Tibial nerve (tissue), 4 donors: ENCODE measurements around the gene SLC39A6. TPM values are rescaled to one million over a fixed set of nuclear protein-coding genes. Genes with fewer than 3 reads are reported as not detected.
"Not testable (repeated sequence)": the region's sequence is repeated elsewhere in the genome, so short reads cannot be mapped to it uniquely, and the experiment has no call there.

Source experiments
- DNase-seq, 2 donors: peaks; one replicate each; pipeline ENCODE4 v3.0.0-alpha.2; 2019; ENCODE audit warnings: low spot score in 2 of 2
- H3K27ac ChIP-seq, 4 donors: fragments of 200-600 bp; sonication (generic) in 3 of 4; one replicate each; pipeline ENCODE4 v1.5.1; 2017 to 2019; ENCODE audit warnings: mild to moderate bottlenecking in 1 of 4
- H3K27me3 ChIP-seq, 2 donors: fragments of 200-600 bp; sonication (generic) in 1 of 2; one replicate each; pipeline versions ENCODE4 v1.5.1 to v1.6.0; 2017 to 2019
- H3K36me3 ChIP-seq, 3 donors: fragments of 200-600 bp; sonication (generic); one replicate each; pipeline ENCODE4 v1.5.1; 2018 to 2019
- H3K4me1 ChIP-seq, 4 donors: fragments of 200-600 bp; sonication (generic) in 3 of 4; one replicate each; pipeline ENCODE4 v1.5.1; 2017 to 2019
- H3K4me3 ChIP-seq, 4 donors: fragments of 200-600 bp; sonication (generic) in 3 of 4; one replicate each; pipeline ENCODE4 v1.5.1; 2017 to 2019; ENCODE audit warnings: mild to moderate bottlenecking in 1 of 4, moderate library complexity in 1 of 4
- H3K9me3 ChIP-seq, 4 donors: fragments of 200-600 bp; sonication (generic) in 3 of 4; one replicate each; pipeline ENCODE4 v1.5.1; 2017 to 2019
- EP300 ChIP-seq, 2 donors: sonication (generic); formaldehyde crosslinking; IDR thresholded peaks; one replicate each; pipeline ENCODE4 v1.6.1; 2017; ENCODE audit warnings: antibody characterized with exemption in 2 of 2, mild to moderate bottlenecking in 1 of 2
- POLR2A ChIP-seq, 2 donors: fragments of 450-650 bp; IDR thresholded peaks; one replicate each; pipeline ENCODE4 v1.6.1; 2017; ENCODE audit warnings: antibody characterized with exemption in 2 of 2, mild to moderate bottlenecking in 2 of 2, moderate library complexity in 2 of 2
- WGBS, 2 donors: methylation state at CpG; one replicate each; pipeline ENCODE4 v1.1.5; 2018; 5-methylcytosine and 5-hydroxymethylcytosine counted together
- total RNA-seq, 4 donors: library from RNA; depleted of rRNA; stranded (reverse); fragments of >200 nt; gene quantifications; one replicate each; pipeline ENCODE4 v1.1.0, GENCODE V29; 2016
- TF ChIP-seq, protein P1 (sequence below), 5 experiments: fragments of 200-600 bp in 3 of 5; fragments of 450-650 bp in 2 of 5; sonication (generic) in 3 of 5; IDR thresholded peaks; one replicate each; pipeline ENCODE4 v1.5.1; 2016 to 2019; ENCODE audit warnings: antibody characterized with exemption in 5 of 5, mild to moderate bottlenecking in 3 of 5, moderate library complexity in 2 of 5

The SLC39A6 gene
- total RNA-seq, 4 donors from 2014 or later, result 43.3 to 53.3 (median 44.0) TPM

DNA sequence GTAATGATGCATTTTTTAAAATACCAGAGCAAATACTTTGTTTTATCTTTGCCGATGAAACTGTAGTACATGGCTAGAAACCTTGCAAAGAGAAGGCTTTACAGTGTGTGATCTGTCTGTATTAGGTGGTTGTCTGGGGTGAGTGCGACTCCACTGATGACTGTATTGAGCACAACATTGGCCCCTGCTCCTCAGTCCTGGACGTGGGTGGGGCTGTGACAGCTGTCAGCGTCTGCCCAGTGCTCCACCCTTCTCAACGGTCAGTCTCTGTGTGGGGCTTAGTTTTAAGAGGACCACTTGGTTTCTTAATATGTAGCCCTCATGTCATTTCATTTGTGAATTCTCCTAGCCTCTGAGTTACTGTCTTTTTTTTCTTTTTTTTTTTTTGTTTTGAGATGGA, 40.8 kb upstream of the SLC39A6 start:
- WGBS, 2 donors, result 84 to 85% methylated on average over 5 of the region's 5 CpGs
- Histone ChIP-seq H3K36me3 (peaks cover 8 to 94% (median 8%) of the 10 kb centered on the region in 3 donors), H3K4me1 (no peaks in the 10 kb centered on the region), H3K4me3 (no peak overlapping the region), H3K27ac (no peak overlapping the region), H3K9me3 (no peaks in the 10 kb centered on the region), H3K27me3 (no peaks in the 10 kb centered on the region)
- DNase-seq, result no peak
- no peak for TF ChIP-seq POLR2A (IDR thresholded peaks at IDR 0.05)
- TF ChIP-seq EP300 (IDR thresholded peaks at IDR 0.05), result no peak
- TF ChIP-seq, protein P1, sequence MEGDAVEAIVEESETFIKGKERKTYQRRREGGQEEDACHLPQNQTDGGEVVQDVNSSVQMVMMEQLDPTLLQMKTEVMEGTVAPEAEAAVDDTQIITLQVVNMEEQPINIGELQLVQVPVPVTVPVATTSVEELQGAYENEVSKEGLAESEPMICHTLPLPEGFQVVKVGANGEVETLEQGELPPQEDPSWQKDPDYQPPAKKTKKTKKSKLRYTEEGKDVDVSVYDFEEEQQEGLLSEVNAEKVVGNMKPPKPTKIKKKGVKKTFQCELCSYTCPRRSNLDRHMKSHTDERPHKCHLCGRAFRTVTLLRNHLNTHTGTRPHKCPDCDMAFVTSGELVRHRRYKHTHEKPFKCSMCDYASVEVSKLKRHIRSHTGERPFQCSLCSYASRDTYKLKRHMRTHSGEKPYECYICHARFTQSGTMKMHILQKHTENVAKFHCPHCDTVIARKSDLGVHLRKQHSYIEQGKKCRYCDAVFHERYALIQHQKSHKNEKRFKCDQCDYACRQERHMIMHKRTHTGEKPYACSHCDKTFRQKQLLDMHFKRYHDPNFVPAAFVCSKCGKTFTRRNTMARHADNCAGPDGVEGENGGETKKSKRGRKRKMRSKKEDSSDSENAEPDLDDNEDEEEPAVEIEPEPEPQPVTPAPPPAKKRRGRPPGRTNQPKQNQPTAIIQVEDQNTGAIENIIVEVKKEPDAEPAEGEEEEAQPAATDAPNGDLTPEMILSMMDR (IDR thresholded peaks at IDR 0.05), result no peak

DNA sequence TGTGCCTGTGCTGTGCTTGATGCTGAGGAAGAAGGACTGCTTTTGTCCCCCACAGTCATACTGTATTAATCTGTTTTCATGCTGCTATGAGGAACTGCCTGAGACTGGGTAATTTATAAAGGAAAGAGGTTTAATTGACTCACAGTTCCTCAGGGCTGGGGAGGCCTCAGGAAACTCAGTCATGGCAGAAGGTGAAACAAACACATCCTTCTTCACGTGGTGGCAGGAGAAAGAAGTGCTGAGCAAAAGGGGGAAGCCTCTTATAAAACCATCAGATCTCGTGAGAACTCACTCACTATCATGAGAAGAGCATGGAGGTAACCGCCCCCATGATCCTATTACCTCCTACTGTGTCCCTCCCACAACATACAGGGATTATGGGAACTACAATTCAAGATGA, 39.2 kb upstream of the SLC39A6 start:
- not testable (repeated sequence) for H3K27ac ChIP-seq
- H3K36me3 ChIP-seq, result peaks cover 4 to 87% (median 8%) of the 10 kb centered on the region in 3 donors

DNA sequence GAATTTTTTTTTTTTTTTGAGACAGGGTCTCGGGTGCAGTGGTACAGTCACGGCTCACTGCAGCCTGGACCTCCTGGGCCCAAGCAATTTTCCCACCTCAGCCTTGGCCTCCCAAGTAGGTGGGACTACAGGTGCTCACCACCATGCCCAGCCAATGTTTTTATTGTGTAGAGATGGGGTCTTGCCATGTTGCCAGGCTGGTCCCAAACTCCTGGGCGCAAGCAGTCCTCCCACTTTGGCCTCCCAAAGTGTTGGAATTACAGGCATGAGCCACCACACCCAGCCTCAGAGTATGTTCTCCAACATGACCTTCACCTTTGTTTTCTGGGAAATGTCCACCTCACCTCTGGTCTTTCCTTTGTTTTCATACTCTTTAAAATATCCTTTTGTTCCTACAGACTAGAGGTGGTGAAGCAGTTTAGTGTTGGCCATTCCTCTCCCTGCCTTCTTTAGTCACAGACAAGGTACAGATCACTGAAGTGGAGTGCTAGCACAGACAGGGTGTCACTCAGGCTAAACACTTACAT, 38.6 kb upstream of the SLC39A6 start:
- no peaks in the 10 kb centered on the region for H3K27me3 ChIP-seq
- H3K9me3 ChIP-seq, result no peaks in the 10 kb centered on the region
- H3K36me3 ChIP-seq, result peaks cover 4 to 88% (median 8%) of the 10 kb centered on the region in 3 donors
- DNase-seq, result no peak
- TF ChIP-seq EP300 (IDR thresholded peaks at IDR 0.05) (no peak), POLR2A (IDR thresholded peaks at IDR 0.05) (no peak)
- TF ChIP-seq, protein P1 (IDR thresholded peaks at IDR 0.05), result no peak
- 93 to 94% methylated on average over 3 of the region's 3 CpGs for WGBS, 2 donors
- H3K27ac ChIP-seq, result no peak overlapping the region
- no peaks in the 10 kb centered on the region for H3K4me1 ChIP-seq
- H3K4me3 ChIP-seq, result no peak overlapping the region

More for the DNA sequence above, 39.2 kb upstream of the SLC39A6 start:
- 84 to 86% methylated on average over 3 of the region's 3 CpGs for WGBS, 2 donors
- H3K4me3 ChIP-seq, DNase-seq, H3K9me3 ChIP-seq, H3K4me1 ChIP-seq, H3K27me3 ChIP-seq: not testable (repeated sequence)

DNA sequence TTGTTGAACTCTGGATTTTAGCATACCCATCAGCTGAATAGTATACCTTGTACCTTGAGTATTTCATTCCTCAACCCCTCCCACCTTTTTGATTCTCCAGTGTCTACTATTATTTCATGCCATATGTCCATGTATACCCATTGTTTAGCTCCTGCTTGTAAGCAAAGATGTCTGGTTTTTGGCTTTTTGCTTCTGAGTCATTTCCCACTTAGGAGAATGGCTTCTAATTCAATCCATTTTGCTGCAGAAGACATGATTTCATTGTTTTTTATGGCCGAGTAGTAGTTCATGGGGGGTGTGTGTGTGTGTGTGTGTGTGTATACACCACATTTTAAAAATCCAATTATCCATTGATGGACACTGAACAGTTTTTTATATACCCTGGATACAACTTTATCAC, 33.8 kb upstream of the SLC39A6 start:
- no peaks in the 10 kb centered on the region for H3K9me3 ChIP-seq
- 47 to 61% methylated on average over 1 of the region's 1 CpG for WGBS, 2 donors
- no peak overlapping the region for H3K27ac ChIP-seq
- peaks cover 4 to 89% (median 11%) of the 10 kb centered on the region in 3 donors for H3K36me3 ChIP-seq
- no peaks in the 10 kb centered on the region for H3K27me3 ChIP-seq
- no peak for DNase-seq
- no peak overlapping the region for H3K4me3 ChIP-seq
- TF ChIP-seq, protein P1 (IDR thresholded peaks at IDR 0.05), result no peak
- TF ChIP-seq POLR2A (IDR thresholded peaks at IDR 0.05), result no peak
- no peak for TF ChIP-seq EP300 (IDR thresholded peaks at IDR 0.05)
- no peaks in the 10 kb centered on the region for H3K4me1 ChIP-seq

DNA sequence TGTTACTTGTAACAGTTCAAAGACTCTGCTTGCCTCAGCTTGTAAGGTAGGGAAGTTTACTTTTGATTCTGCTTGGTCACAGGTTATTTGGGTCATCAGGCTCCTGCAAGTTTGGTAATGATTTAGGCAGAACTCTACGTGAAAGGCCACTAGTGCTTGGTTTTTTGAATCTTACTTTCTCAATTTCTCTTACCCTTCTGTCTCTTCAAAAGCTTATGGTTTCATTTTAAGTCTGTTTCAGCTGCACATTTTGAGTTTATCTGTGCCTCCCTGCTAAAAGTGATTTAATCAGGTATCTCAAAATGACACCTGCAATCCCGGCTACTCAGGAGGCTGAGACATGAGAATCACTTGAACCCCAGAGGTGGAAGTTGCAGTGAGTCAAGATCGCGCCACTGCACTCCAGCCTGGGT, 31.8 kb upstream of the SLC39A6 start:
- Histone ChIP-seq H3K36me3 (peaks cover 0 to 91% (median 8%) of the 10 kb centered on the region in 3 donors), H3K9me3 (no peaks in the 10 kb centered on the region), H3K27me3 (no peaks in the 10 kb centered on the region), H3K4me3 (no peak overlapping the region), H3K27ac (no peak overlapping the region), H3K4me1 (no peaks in the 10 kb centered on the region)
- no peak for DNase-seq
- 86 to 89% methylated on average over 4 of the region's 4 CpGs for WGBS, 2 donors
- TF ChIP-seq, protein P1 (IDR thresholded peaks at IDR 0.05), result no peak
- no peak for TF ChIP-seq POLR2A (IDR thresholded peaks at IDR 0.05)
- no peak for TF ChIP-seq EP300 (IDR thresholded peaks at IDR 0.05)
